Bone marrow (tissue), 2 donors: ENCODE measurements around the gene GBA2.

Experiments used
- DNase-seq, 2 donors: peaks; one replicate each; lab custom pipeline; 2025; lab: John Stamatoyannopoulos, UW

GBA2 gene

DNA sequence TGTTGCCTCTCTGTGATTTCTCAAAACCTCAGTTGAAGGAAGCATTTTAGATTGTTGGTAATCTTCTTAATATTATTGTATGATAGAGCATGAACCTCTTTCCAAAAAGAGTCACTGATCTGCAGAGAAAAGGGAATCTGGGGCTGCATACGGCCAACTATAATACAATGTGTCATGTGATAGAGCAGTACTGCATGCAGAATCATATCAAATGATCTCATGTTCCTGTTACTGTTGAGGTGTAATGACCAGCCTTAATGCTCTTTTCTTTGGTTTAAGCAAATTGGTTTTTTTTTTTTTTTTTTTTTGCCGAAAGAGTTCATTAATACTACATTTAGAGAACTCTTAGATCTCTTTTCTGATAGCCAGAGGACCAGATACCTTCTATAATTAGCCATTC, 18.0 kb upstream of the GBA2 start:
- no peak for DNase-seq

DNA sequence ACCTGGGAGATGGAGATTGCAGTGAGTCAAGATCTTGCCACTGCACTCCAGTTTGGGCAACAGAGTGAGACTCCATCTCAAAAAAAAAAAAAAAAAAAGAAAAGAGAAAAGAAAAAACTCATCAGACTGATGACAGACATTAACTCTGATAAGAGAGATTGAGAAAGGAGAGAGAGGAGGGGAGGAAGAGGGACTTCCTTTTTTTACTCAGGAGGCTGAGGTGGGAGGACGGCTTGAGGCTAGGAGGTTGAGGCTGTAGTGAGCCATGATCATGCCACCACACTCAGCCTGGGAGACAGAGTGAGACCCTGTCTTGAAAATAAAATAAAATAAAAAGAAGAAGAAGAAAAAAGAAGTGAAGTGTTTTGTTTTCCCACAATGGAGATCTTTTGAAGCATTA, 14.8 kb upstream of the GBA2 start:
- DNase-seq: no peak

DNA sequence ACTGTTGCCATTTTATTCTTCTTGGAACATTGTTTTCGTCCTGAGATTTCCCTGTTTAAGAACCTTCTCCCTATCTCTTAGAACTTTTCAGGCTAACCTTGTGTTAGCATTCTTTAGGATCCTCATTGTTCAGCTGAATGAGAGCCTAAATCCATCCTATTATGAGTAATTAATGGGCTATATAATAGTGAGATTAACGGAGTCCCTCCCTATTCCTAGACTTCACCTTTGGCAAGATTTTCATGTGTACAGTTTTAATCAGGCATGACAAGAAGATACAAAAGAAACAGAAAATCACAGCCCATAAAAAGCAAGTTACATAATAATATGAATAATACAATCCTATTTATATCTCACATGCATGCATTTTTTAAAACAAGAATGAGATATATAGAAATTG, 14.2 kb upstream of the GBA2 start:
- no peak for DNase-seq

DNA sequence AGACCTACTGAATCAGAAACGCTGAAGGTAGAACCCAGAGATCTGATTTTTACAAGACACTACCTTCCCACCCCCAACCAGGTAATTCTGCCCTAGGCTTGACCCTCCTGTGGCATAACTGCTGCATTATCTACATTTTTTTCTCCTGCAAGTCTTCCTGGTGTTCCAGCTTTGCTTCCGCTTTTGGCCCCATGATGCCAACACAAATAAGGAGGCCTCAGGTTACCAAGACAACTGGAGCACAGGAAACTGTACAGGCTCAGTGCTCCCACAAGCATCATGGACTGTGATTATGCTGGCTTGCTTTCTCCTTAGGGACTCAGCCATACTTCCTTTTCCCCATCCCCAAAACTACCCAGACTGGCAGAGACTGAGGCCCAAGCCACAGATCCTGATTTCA, 11.6 kb upstream of the GBA2 start:
- DNase-seq: no peak

DNA sequence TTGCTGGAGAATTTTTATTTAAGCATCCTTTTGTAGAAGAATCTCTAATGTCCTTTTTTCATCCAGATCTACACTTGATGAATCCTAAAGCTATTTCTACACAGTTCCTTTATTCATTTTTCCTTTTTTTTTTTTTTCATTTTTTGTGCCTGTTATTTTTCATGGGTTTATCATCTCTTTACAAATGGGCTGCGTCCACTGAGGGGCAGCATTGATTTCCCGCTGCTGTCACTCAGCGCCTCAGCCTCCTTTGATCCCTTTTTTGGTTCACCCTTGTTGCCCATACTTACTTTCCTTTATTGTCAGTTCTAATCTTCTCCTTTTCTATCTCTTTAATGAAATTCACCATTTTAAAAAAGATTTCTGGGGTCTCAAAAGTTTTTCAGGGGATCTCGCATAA, 10.8 kb upstream of the GBA2 start:
- DNase-seq: no peak

DNA sequence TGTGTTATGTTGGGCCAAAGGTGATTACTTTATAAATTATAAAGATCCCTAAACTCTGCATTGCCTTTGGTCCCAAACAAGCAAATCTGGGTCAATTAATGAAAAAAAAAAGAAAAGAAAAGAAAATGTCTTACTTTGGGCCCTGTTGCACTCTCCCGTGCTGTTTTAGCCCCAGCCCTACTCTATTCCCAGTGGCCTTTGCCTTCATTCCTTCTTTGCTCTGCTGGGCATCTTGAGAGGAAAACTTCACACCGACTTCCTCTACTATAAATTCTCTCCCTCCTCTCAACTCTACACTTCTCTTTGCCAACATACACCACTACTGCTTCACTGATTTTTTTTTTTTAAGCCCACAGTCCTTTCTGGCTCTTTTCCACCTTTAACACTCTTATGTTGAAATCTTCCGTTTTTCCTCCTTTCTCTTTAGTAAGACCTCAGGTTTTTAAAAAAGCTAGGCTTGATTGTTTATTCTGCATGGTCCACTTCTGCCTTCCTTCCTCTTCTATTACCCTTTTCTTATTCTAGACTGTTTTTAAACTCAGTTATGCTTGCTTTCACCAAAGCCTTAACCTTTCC, 9.5 kb upstream of the GBA2 start:
- no peak for DNase-seq

DNA sequence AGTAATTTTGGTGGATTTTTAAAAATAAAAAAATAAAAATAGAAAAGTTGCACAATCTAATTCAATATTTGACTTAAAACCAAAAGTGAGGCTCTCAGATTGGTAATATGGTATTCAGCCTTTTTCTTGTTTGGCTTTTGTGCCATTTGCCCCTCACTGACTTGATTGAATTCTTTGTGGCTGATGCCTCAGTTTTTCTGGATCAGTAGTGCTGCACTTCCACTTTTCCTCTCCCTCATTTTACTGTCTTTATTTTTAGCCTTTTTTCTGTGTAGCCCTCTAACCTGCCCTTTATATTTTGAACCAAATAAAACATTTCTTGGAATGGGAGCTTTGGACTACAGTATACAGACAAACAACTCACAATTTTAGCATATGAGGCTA, 8.9 kb upstream of the GBA2 start:
- no peak for DNase-seq

DNA sequence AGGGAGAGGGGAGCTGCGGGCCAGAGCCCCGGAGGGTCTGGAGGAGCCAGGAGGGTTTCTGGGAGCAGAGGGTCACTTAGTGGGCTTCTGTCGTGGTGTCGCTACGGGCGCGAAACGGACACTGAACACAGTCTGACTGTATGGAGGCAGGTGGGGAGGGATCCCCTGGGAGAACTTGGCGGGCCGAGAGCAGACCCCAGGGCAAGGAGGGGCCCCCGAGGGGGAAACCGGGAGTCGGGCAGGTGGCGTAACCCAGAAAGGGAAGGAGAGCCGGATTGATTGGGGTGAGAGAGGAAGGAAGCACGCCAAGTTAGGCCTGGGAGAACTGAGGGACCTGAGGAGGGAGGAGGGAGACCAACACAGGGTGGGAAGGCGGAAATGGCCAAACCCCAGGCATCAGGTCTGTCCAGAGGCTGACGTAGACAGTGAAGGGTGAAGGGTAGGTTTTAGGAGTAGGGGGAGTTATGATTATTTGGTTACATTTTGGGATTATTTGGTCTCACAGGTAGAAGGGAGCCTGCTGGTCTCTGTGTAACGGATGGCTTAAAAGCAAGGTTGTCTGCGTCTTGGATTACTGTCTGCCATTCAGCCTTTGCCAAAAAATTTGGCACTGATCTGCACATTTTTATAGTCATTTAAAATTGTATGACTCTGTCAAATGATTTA, 8.3 kb upstream of the GBA2 start:
- DNase-seq: no peak

DNA sequence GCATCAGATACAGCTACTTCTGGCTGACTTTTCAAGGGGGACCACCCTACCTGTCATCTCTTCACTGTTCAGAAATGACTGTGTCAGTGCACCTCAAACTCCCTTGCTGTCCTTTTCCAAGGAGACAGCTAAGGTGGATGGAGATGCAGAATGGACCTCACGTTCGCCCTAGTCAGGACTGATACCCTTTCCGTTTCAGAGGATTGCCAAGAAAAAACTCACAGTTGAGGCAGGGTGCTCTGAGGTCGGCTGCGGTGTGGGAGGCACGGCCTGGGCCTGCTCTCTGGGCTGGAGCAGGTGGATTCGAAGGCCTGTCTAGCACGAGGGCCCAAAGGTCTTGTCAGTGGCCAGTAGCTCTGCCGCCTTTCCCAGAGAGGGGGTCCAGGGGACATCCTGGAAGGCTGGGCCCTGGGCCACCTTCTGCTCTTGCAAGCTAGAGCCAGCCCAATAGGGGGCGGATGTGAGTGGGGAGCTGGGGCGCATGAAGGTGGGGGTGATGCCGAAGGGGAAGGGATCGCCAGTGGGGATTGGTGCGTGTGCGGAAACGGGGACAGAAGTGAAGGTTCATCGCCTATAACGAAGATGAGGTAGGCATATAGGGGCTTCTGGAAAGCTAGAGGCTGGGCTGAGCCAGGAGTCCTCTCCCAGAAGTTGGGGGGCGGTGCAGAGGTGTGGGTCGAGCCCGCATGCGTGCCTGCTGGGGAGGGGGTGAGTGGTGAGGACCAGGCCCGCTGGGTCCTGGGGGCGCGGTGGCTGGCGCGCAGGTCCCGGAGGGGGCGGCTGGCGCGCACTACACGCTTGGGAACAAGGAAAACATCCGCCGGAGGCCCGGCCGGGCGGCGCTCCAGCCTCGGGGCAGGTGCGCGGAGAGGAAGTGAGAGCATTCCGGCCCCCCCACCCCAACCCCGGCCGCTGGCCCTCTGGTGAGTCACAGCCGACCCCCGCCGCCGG, 7.5 kb upstream of the GBA2 start:
- peak; percentile 18 to 23 for DNase-seq

DNA sequence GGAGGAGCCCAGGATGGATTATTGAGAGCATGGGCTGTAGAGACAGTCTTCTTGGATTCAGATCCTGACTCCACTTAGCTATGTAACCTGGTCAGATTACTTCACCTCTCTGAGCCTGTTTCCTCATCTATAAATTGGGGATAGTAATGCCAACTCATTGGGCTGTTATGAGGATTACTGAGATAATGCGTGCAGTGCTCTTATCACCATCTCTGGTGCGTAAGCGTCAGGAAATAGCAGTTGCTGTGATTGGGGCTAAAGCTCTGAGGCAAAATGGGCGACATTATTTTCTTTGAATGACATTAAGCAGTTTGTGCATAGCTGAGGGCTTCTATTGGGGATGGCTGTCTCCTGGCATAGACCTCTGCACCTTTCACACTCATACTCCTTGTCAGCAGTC, 6.0 kb upstream of the GBA2 start:
- DNase-seq: no peak

DNA sequence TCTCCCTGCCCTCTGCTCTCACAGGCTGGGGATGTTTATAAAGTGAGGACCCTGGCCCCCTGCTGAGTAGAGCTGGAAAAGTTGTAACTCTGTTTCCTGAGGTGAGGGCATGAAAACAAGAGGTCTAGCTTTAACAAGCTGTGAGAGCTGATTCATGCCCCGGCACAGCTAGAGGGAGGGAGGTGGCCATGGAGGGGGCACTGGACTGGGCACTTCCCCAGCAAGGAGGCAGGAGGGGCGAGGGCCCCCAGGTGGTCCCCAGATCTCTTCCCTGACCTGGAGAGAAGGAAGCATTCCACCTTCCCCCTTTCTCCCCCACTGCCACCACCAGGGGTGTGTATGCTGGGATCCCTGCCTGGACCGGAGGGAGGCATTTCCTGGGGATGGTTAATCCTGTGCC, 5.2 kb upstream of the GBA2 start, which contains the start of gene MSMP:
TSS of gene MSMP (minus strand) at position 13 of the 400 bp plus-strand sequence. CDS start 147 bp downstream, outside the sequence.
- DNase-seq: no peak

DNA sequence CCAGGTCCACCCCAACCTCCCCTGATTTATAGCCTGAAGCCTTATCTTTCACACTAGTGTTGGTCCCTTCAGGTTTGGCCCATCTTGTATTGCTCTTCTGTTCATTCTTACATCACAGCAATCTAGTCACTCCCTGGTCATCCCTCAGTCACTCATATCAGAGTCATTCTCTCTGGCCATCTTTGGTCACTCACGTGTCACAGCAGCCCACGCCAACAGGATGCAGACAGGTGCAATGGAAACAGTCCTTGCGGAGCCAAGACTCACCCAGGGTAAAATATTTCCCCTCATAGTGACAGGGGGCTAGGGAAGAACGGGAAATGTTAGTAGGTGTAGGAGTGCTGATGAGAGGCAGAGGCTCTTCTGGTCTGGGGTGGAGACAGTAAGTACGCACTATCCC, 4.4 kb upstream of the GBA2 start:
- DNase-seq: no peak

DNA sequence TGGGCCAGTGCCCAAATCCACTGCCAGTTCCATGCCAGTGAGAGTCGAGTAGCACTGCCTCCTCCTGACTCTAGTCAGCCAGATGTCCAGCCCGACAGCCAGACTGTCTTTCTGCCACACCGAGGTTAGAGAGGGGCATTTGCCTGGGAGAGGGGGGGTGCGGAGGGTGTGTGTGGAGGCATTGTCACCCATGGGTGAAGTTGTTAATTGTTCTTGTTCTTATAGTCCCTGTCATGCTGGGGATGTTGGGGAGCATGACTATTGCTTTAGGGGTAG, 1.2 kb upstream of the GBA2 start:
- DNase-seq: no peak

DNA sequence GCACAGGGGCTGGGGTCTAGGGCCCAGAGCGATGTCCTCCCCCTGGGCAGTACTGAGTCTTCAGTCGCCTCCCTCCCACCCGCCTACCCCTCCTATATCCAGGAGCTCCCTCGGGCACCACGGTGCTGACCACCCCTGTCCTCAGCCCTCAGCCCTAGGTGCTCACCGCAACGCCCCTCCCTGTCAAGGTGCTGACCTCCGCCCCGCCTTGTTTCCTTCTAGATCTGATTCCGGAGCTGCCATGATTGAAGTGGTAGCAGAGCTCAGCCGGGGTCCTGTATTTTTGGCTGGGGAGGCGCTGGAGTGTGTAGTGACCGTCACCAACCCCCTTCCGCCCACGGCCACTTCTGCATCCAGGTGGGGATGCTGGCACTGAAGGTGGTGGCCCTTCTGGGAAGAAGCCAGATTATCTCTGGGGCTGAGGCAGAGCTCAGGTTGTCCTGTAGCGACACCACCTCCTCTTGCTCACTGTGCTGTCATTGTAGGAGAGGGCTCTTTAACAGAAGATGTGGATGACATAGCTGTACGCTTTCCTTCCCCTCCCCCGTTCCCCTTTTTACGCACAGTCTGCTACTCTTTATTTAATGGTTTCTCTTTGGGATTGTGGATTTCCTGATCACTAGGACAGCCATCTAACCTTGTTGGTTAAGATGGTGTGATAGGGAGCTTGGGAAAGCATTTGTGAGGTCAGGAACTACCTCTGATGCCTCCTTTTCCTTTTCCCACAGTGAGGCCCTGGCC, 657 bp upstream of the GBA2 start:
- DNase-seq: no peak

DNA sequence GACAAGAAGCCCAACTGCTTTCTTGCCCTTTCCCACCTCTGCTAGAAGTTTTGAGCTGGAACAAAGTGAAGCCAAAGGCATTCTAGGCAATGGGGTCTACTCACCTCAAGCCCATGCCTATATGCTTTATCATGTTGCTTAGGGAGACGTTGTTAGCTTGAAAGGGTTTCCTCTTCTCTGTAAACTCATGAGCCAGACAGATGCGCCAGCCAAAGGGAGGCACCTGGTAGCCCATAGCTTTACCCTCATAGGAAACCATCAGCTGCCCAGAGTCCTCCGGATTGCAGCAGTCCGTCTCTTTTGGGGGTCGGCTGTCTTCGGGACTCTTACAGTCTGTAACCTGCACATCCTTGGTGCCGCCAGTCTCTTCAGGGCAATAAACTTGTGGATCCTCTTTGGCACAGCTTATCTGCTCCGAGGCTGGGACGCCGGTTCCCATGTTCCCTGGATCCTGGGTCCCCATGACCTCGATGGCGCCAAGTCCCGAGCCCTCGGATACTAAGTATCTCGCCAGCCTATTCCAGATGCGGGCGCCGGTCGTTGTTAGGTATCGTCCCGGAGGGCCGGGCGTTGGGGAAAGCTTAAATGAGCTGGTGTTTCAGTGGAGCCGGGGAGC, 678 bp downstream of the GBA2 start:
- no peak for DNase-seq

DNA sequence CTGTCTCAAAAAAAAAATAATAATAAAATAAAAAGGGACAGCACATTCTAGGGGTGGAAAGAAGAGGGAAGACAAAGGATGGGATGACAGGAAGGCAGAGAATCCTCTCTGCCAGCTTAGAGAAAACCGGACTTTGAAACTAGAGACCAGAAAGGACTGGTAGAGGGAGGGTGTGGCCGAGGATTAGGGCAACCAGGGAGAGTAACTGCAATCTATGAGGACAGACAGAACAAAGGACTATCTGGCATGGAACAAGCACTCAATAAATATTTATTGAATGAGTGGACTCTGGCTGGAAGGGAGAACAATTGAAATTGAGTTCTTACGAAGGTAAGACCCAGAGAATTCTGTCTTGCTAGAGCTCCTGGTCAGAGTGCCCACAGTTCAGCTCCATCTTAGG, 2.4 kb downstream of the GBA2 start:
- no peak for DNase-seq

DNA sequence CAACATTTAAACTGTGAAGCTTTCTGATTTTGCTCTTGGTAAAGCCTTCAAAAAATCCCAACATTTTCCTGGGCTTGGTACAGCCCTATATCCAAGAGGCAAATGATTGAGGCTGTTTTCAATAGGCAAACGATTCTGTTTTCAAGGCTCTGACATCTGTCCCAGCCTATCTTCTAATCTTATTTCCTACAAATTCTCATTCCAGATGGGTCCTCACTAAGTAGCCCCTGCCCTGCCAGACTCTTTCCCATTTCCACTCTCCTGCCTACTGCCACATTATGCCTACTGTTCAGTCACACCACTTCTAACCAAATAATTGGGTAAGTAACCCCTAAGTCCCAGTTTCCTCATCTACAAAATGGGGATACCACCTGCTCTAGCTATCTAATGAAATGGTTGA, 3.5 kb downstream of the GBA2 start:
- no peak for DNase-seq

DNA sequence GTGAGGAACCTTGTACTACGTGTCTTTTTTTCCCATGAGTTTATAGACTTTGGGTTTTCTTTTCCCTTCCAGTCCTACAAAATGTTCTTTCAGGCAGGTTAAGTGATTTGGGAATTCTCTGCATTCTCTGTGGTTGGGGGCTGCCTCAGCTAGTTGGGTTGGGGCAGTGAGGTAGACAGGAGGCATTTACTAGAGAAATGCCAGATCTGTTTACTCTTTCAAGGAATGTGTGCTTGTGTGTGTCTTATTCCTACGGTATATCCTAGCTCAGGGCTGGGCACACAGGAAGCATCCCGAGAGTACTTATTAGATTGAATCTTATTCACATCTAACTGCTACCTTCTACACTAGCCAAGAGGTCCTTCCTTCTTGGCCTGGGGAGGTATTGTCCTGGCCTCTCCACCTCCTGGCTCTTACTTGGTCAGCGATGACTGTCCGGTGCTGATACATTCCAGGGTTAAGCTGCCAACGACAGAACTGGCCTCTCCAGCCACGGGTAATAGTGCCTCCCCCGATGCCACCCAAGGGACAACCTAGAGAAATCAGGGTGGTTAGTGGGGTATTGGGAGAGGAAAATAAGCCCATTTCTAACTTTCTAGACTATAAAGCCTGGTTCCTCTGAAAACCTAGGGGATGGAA, 5.0 kb downstream of the GBA2 start:
- DNase-seq: no peak

DNA sequence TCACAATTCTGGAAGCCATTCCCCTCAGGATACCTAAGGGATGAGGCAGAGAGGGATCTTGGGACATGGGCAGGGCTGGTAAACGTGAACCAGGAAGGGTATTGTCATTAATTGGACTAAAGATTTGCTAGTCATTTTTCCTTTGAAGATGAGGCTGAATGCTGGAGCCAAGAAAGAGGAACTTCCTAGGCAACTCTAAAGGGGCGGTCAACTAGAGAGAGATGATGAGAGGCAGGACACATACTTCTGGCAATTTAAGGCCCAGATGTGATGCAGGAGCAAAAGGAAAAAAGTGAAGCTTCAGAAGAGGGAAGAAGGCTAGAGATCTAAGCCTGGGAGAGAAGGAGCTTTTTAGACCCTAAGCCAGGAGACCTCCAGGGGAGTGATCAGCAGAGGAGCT, 5.6 kb downstream of the GBA2 start:
- DNase-seq: no peak

DNA sequence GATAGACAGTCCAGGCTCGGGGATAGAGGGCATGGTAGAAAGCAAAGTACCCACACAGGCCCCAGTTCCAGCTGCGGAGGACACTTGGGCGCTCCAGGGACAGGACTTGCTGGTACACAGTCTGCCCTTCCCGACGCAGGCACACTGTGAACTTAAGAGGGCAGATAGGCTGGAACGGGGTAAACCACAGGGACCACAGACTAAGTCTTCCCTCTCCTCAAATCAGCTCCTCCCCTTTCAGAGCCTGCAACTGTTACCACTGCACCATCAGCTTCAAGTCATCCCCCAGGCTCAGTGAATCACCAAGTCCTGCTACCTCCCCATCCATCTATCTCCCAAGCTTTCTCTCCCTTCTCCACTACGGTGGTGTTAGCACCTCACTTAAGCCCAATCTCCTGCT, 7.3 kb downstream of the GBA2 start:
- DNase-seq: no peak

DNA sequence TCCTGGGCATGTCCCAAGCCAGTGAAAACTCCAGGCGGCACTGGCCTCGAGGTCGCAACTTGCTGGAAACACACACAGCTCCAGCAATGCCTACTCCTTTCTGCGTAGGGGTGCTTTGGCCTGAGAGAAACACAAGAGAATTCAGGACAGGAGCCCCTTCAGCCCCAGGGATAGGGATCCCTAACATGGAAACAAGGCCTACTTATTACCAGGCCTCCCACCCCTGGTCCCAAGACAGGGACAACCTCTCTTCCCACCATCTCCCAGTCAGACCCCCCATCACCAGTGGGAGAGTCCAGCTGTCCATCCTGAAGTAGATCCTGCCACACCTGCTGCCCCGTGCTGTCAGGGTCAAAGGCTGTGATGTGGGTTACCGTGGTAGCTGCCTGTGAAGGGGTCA, 8.8 kb downstream of the GBA2 start:
- no peak for DNase-seq

DNA sequence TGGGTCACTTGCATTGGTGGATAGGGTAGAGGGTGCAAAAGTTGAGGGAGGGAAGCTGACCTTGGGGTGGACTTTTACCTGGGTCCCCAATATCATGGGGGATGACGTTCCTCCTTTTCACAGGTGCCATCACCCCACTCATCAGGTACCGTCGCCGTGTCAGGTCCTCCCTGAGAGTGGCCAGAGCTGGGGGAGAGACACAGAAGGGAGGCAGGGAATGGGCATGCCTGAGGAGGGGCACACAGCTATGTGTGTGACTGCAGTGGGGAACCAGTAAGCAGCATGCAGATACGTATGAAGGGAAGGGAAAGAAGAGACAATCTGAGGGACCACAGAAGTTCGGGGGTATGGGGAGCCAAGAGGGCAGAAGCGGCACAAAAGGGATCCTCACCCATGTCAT, 10.1 kb downstream of the GBA2 start:
- DNase-seq: no peak
